NCI-H1436 treated with DMSO at 0.1 percent for 48 hours (cell line): ENCODE measurements around the gene GPR183.
"Not testable (repeated sequence)": the region's sequence is repeated elsewhere in the genome, so short reads cannot be mapped to it uniquely, and the experiment has no call there.

Experiments used
- DNase-seq: peaks from one replicate; lab custom pipeline; 2025; lab: John Stamatoyannopoulos, UW

The GPR183 gene

DNA sequence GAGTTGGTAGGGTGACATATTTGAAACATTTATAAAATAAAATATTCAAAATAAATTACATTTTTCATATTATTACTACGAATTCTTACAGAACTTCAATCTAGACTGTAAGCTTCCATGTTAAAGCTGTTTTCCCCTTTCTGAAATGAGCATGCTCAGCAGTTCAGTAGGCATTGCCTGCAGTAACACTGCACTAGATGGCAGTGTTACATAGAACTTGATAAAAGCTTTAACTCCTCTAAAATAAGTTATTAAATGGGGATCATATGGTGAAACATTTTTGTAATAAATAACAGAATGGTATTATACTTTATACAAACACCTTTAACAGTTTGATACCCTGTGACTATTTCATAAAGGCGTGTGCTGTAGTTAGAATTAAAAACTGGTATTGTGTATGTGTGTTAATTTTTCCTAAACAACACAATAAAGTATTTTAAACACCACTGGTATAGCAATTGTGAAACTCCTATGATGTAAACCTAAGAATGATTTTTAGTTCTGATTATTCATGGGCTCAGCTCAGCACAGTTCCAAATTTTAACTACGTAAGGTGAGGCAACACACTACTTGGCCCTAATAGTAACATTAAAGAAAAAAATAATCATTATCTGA lies 37.5 kb downstream of the GPR183 start:
- no peak for DNase-seq

DNA sequence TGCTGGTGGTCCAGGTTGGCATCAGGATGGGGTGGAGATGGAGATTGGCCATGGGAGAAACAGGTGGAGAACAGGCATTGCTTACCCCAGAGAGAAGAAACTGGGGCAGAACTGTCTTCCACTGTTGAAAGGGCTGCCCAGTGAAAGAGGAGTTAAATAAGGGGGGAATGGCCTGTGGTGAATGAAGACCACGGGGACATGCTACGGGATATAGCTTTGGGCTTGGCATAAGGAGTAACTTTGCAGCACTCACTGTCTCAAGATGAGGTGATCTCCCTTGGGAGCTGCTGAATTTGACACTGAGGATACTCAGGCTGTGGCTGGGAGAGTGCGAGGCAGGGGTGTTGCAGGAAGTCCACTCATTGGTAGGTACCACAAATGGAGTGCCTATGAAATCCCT lies 38.4 kb downstream of the GPR183 start:
- DNase-seq = no peak

DNA sequence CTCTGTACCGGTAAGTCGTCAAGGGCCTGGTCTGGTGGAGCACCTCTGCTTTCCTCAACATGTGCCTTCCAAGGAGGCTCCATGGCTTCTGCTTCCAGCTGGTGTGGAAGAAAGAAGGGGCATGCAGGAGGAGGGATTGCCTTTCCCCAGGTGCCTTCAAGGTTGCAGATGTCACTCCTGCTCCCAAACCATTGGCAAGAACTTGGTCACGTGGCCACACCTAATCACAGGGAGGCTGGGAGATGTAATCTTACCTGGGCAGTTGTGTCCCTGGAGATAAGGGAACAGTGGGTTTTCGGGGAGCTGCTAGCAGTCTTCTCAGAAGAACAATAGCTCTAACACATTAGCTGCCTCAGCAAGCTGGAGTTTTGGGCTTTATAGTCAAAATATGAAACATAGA lies 39.3 kb downstream of the GPR183 start:
- no peak for DNase-seq

DNA sequence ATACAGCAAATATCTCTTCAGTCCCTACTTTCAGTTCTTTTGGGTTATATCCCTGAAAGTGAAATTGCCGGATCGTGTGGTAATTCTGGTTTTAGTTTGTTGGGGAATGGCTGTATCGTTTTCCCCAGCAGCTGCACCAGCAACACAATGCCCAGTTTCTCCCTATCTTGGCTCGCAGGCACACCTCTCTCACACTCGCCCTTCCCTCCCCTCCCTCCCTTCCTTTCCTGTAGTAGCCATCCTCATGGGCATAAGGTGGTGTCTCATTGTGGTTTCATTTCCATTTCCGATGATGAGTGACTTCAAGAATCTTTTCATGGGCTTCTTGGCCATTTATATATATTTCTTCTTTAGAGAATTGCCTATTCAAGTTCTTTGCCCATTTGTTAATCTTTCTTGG lies 40.4 kb downstream of the GPR183 start:
- no peak for DNase-seq

DNA sequence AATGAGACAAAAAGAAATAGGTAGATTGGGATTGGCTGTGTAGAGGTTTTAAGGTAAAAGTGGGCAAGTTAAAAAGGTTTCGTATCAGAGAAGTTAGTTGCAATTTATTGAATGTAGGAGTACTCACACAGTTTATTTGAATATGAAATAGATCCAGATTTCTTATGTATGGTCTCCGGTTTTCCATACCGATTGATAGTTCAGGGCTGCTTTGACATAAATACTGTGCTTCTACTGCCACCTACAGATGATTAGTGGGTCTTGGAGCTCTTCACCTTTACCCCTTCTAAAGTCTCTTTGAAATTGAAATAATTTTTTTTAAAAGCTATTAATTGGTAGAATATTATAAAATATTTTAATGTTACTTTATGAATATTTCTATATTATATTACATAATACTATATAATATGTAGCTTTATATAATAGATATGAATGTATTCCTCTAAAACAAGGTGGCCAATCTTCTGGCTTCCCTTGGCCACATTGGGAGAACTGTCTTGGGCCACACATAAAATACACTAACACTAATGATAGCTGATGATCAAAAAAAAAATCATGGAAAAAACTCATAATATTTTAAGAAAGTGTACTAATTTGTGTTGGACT lies 41.3 kb downstream of the GPR183 start:
- no peak for DNase-seq

DNA sequence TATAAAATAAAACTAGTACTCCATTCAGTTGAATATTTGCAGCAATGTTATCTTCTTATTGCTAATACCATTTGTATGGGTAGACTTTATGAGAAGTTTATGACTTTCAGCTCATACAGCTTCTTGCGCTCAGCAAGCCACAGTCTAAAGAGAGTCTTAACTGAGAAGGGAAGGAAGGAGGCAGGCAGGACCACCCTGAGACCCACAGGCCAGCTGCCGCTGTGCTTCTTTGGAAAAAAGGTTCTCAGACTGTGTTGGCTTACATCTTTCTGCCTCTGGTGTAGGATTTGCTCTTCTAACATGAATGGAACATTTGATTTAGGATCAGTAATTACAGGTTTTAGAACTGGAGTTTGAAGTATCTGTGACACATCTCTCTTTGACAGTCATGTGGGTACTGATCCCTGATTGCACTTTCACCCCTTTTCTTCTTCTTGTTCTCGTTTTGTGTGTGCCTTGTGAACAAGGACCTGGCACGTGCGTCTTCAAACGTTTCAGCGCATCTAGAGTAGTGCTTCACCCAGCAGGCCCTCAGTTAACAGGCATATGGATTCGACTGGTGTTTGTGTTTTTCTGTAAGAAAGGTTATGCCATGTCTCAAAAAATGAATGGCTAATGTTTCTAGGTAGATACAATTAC lies 41.9 kb downstream of the GPR183 start:
- no peak for DNase-seq

DNA sequence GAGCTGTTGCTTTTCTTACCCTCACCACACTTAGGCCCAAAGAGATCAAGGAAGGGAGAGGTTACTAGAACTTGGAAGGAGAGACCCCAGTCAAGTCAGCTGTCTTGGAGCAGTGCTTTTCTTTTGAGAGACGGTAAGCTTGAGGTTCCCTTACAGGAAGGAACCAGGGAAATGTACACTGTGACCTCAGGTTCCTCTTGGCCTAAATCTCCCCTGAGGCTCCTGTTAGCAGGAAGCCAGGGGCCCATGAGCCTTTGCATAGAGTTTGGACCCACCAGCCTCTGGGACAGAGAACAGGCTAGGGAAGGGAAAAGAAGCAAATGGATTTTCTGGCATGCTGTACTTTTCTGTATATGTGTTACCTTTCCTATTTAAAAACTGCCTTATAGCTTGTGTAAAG lies 43.1 kb downstream of the GPR183 start:
- no peak for DNase-seq

DNA sequence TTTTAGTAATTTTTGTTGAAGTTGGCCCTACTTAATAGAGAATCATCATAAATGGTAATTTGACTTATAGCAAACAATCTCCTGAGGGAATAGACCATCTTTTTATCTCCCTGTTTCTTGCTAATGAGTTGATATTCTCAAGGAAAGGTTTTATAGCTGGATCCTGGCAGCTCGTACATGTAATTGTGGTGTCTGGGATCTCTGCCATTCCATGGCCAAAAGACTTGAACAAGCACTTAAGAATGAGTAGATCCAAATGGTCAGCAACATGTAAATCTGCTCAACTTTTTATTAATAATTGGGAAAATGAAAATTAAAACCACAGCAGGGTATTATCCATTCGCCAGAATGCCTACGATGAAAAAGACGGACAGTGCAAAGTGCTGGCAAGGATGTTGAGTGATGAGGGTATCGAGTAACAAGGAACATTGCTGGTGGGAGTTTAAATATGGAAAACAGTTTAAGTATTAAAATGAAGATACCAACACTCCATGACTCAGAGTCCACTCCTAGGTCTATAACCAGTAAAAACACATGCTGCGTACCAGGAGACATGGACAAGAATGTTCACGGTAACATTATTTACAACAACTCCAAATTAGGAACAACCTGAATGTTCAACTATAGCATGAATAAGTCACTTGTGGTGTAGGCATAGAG lies 43.9 kb downstream of the GPR183 start:
- no peak for DNase-seq

DNA sequence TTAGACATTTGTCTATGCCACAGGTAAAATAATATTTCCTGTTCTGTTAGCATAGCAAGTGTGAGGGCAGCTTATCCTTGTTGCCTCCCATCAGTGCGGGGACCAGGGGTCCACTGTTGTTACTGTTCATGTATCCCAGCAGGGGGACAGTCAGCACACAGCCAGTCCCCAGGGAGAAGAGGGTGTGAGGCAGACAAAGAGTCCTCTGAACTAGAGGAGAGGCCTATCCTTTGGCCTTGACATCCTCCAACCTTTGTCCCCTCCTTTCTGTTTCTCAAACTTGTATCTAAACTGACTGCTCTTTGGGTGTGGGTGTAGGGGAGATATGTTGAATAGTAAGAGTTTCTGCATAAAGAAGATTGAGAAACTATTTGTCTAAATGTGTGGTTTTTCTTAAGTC lies 46.1 kb downstream of the GPR183 start:
- DNase-seq = no peak

DNA sequence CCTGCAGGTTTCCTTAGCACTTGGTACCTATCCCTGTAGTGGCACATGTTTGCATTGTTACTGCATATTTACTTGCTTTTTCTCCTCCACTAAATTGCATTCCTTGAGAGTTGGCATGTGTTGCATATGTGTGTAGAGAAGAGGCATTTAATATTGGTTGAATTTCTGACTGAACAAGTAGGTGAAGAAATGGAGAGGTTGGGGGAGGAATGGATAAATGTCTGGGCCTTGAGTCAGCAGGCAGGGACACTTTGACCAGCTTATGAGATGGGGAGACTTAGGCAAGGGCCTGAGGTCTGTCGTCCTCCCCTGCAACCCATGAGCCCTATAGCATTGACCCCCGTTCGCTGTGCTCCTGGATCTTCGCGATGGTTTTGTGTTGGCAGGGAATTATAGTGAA lies 47.0 kb downstream of the GPR183 start:
- no peak for DNase-seq

DNA sequence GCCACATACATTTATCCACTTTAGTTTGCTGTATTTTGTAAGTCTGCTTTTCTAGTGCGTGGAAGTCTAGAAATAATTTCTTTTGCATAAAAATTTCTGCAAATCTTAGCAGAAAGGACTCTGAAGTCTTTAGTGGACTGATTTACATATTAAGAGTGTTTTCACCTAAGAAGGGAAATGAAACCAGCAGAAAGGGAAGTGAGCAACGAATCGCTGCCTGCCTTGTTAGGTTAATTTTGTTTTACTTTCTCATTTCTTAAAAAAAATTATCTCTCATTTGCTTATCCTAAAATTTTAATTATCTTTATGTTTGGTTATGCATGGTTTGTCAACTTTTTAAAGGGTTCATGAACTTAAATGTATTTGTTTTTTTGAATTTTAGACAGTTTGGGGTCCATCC lies 48.3 kb downstream of the GPR183 start:
- no peak for DNase-seq

DNA sequence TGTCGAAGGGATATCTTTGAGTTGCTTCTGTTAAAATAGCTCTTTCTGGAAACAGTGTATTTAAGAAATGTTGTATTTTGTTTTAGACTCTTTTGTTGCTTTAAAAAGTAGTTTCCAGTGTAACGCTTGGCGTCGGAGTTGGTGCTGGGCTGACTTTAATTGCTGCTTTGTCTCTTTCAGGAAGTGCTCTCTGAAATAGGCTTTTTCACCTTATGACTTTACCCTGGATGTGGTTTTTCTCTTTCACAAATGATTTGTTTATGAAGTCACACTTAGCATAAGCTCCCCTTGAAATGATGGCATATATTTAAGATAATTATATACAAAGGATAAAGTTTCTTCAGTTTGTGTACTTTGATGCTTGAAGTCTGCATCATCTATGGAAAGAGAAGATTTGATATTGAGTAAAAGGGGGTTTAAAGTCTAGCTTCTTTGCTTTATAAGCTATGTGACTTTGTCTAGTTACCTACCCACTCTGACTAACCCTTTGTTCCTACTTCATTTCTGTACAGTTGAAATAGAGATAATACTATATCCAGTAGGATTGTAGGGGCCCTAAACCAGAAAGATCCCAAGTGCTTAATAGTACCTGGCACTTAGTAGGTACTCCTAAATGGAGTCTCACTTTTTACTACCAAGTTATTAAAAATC lies 48.9 kb downstream of the GPR183 start, which contains the start of gene GPR18:
Gene GPR18 (minus strand): TSS at position 170 of the 651 bp plus-strand sequence. CDS start 2,507 bp downstream, outside the sequence.
- no peak for DNase-seq

DNA sequence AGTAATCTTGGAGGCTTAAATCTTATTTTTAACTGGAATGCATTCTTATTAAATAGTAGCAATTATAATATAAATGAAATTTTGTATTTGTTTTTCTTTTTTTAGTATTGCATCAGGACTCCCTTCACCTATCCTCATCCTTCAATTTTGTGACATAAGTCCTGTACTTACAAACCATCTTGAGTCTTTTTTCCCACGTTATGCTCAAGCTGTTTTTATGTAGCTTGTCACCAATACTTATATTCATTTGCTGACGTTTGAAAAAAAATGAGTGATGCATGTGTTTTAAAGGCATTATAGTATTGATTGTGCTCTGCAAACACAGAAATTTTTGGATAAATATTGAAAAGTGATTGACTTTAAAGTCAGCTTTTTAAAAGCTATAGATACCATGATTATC lies 49.9 kb downstream of the GPR183 start:
- no peak for DNase-seq

DNA sequence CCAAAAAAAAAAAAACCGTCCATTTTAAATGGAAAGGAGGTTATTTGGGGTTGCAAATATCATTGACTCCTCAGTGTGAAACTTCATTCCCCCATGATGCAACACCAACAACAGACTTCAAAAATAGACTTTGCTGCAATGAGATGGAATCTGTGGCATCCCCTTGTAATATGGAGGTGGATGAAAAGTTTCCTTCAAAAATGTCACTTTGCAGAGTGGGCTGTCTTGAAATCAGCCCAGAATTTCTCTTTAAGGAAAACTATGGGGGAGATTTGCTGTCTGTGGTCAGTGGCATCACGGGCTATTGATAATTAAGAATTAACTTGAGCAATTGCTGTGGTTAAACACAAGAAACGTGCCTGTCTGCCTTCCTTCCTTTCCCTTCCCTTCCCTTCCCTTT lies 50.5 kb downstream of the GPR183 start:
- no peak for DNase-seq

DNA sequence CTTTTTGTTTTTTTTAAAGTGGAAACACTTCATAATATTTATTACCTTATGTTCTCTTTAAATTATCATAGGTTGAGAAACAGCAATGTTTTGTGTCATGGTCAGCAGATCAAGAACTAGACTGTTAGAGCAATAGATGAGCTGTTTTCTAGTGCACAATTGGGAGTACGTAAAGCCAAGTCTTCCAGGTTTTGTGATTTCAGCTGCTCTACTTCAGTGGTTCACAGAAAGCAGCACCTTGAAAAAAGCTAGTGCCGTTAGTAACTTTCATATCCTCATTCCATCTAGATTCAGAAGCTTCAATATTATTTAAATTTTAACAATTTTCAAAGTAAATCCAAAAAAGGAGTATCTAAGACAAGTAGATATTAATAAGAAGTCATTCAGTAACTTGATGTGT lies 50.9 kb downstream of the GPR183 start:
- DNase-seq = no peak

DNA sequence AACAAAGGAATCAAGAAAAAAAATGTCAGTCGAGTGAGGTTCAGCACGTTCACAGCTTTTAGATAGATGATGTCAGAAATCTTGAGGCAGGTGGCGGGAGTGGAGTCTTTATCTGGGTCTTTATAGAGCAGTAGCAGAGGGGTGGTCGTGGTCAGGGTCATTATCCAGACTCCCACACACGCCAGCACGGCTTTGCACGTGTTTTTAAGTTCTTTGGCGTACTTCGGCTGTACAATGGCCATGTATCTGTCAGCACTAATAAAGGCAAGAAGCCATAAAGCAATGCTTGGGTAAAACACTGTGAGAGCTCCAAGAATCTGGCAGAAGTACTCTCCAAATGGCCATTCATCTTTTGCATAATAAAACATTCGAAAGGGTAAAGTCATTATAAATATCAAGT lies 51.9 kb downstream of the GPR183 start:
- DNase-seq = no peak

DNA sequence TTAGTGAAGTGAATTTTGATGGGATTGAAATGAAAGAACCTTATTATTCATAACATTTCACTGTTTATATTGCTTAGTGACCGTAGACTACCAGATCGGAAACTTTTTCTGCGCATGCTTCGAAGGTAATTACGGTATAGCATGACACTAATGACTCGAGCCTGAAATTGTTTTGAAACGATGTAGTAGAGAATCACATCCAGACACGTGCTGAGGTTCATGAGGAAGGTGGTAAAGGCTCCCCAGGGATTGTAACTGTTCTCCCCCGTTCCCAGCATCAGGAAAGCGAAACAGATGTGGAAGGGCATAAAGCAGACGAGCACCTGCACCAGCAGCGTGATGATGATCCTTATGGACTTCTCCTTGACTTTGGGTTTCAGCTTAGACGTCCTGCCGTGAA lies 52.4 kb downstream of the GPR183 start:
- DNase-seq = no peak

DNA sequence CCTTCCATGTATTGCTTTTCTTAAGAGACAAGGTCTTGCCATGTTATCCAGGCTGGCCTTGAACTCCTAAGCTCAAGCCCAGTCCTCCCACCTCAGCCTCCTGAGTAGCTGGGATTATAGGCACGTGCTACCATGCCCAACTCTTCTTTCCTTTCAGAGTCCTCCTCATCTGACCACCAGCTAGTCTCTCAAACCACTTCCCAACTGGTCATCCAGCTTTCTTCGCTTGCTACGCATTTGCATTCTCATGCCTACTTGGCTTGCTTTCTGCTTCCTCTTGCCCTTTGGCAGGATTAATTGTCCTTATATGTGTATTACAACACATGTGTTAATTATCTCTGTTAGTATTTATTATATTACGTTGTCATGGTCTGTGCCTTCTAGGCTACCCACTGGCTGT lies 55.3 kb downstream of the GPR183 start:
- no peak for DNase-seq

DNA sequence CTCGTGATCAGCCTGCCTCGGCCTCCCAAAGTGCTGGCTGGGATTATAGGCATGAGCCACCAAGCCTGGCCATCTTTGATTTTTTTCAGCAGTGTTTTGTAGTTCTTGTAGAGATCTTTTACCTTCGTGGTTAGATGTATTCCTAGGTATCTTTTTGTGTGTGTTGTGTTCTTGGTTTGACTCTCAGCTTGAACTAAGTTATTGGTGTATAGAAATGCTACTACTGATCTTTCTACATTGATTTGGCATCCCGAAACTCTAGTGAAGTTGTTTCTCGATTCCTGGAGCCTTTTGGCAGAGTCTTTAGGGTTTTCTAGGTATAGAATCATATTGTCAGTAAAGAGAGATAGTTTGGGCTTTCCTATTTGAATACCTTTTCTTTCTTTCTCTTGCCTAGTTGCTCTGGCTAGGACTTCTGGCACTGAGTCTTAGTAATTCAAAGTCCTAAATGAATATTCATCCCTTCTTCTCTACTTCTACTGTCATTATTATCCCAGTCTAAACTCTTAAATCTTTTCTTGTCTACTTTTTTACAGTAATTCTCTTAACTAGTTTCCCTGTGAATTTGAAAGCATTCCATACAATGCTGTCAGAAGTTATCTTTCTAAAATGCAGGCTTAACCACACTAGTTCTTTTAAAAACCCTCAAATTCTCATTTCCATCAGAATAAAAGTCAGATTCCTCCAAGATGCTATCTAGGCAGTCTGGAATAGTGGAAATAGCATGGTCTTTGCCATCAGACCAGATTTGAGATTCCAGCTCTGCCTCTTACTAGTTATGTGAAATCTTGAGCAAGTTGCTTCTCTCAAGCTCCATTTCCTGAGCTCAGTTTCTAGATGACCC lies 56.0 kb downstream of the GPR183 start:
- no peak for DNase-seq

DNA sequence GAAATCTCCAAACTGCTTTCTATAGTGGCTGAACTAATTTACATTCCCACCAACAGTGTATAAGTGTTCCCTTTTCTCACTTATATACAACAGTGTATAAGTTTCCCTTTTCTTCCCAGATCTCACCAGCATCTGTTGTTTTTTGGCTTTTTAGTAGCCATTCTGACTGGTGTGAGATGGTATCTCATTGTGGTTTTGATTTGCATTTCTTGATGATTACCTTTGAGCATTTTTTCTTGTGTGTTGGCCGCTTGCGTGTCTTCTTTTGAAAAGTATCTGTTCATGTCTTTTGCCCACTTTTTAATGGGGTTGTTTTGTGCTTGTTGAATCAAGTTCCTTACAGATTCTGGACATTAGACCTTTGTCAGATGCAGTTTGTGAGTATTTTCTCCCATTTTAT lies 57.6 kb downstream of the GPR183 start:
- DNase-seq = not testable (repeated sequence)

DNA sequence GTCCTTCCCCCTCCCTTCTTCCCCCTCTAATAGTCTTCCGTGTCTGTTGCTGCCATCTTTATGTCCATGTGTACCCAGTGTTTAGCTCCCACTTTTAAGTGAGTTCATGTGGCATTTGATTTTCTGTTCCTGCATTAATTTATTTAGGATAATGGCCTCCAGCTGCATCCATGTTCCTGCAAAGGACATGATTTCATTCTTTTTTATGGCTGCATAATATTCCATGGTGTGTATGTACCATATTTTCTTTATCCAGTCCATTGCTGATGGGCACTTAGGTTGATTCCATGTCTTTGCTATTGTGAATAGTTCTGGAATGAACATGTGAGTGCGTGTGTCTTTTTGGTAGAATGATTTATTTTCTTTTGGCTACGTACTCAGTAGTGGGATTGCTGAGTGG lies 58.0 kb downstream of the GPR183 start:
- DNase-seq = not testable (repeated sequence)

DNA sequence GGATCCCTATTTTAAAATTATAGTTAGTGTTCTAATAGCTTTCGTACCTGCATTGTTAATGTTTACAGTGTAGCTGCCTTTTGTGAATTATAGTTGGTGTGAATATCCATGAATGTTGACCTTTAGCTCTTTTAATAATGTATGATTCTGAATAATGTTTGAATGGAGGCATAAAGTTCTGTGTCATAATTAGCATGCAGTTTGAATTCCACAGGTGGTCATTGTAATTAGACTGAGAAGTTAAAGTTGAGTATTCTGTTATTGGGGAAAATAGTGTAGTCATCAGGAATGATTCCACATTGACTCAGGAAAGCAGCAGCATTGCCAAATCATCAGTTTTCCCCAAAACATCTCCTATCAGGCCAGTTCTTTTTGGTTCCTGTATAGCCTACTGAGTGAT lies 61.1 kb downstream of the GPR183 start:
- no peak for DNase-seq
